Measurements from ENCODE around the gene CAP2.

DNA sequence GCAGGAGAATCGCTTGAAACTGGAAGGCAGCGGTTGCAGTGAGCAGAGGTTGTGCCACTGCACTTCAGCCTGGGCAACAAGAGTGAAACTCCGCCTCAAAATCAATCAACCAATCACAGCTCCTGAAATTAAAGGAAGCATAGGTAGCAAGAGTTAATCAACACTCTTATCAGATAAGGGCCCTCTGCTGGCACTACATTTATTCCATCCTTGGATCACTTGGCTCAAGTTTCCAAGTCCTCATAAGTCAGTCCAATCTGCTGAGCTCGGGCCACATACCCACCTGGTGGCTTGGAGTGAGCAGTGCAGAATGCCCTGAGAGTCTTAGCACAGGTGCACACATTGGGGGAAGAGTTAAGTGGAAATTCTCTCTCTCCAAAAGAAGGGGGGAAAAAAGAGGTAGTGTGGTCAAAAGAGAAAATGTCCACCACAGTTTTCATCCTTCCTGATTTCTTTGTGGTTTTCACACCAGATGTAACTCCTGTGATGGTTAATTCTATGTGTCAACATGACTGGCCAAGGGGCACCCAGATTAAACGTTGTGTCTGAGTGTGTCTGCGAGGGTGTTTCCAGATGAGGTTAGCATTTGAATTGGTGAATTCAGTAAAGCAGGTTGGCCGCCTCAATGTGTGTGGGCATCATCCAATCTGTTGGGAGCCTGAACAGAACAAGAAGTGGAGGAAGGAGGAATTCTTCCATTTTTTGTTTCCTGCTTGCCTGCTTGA lies 192.5 kb downstream of the CAP2 start:
- TF ChIP-seq POLR2AphosphoS5 (IDR thresholded peaks at IDR 0.05; ENCODE audit: borderline replicate concordance, low read depth, low read length) (no peak), EZH2 (IDR thresholded peaks at IDR 0.05) (no peak), FOXP2 (optimal IDR thresholded peaks at IDR 0.05; ENCODE audit: control extremely low read depth, extremely low read length, insufficient read depth) (no peak)

Data from SK-N-MC (cell line).